NCI-H524 (cell line): ENCODE measurements around the gene MB.
"Not testable (repeated sequence)": the region's sequence is repeated elsewhere in the genome, so short reads cannot be mapped to it uniquely, and the experiment has no call there.

ENCODE experiments used
- DNase-seq, 2 experiments: peaks; one replicate each; lab custom pipeline; 2025; lab: John Stamatoyannopoulos, UW

Gene MB

DNA sequence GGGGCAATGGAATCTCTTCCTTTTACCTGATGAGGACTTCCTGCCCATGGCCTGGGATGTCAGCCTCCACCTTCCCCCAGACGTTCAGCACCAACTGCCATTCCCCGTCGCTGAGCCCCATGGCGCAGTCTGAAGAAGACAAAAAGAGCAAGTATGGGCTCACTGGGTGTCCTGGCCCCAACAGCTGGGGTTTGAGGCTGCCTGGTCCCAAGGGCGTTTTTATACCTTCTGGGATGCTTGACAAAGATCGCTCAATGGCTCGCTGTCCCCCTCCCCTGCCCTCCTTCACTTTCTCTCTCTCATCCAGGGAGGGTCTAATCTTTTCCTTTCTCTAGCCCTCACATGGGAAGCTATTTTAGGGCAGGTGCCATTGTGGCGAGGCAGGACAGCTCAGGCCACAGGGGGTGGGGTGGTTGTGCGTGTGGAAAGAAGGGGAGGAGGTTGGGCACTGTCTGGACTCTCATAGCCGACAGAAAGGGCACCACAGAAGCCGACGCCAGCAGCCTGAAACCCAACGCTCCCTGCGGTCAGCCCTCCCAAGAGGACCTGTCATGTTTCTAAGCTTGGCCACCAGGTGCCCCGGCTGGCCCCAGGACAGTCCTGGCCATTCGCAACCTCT lies at the start of gene MB:
TSS of gene MB (minus strand) at position 193 of the 619 bp plus-strand sequence. CDS start at position 121, 72 bp downstream.
- DNase-seq, result no peak

DNA sequence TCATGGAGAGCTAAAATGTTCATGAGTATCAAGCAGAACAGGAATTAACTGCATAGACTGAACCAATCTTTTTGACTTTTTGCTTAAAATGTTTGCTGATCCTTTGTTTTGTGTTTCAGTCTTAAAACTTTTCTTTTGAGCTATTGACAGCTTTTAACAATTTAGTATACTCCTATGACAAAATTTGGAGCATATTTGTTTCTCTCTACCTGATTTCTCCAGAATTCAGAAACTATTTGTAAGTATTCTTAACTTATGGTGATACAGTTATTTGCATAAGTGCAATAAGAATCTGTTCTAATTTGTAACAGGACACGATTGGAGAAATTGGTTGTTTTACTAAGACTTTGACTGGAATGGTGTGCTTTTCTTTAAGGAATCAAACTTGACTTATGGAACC lies 49.6 kb upstream of the MB start:
- DNase-seq, result not testable (repeated sequence)

DNA sequence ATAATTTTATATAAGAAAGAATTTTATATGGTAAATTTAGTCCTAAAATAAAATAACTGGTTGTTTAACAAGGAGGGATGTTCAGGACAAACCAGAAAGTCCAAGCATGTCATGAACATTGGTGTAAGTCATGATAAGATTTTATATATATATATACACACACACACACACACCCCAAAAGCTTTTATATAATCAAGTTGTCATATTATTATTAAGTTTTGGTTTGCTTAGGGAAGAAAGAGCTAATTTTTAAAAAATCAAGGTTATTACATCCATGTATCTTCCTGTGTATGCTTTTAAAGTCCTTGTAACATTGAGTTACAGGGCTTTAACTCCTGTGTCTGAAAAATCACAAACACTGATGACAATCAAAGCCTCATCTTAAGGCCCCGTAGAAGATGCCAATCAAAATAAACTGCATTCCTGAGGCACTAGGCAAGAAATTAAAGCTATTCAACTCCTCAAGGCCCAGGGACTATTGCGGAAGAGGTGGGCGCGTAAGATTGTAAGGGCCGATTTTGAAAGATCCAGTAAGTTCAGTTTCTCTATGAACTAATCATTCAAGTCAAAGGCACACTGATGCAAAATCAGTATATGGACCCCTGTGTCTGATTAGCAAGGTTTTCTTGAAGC lies 47.9 kb upstream of the MB start:
- no peak for DNase-seq

DNA sequence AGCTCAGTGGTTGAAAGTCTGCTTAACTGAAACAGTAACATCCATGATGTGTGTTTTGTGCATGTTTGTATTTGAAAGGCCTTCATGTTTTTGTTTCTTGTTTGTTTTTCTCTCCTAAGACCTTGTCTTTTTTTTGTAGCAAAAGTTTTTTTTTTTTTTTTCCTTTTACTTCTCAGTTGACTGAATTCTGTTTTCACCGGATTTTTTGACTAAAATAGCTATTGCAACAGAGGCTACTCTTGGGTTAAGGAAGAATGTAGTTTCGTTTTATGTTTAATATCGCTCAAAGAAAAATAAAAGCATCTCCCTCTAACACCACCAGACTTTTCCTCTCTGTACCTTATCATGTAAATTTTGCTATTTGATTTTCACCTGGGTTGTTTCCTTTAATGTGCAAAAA lies 46.2 kb upstream of the MB start:
- no peak for DNase-seq

DNA sequence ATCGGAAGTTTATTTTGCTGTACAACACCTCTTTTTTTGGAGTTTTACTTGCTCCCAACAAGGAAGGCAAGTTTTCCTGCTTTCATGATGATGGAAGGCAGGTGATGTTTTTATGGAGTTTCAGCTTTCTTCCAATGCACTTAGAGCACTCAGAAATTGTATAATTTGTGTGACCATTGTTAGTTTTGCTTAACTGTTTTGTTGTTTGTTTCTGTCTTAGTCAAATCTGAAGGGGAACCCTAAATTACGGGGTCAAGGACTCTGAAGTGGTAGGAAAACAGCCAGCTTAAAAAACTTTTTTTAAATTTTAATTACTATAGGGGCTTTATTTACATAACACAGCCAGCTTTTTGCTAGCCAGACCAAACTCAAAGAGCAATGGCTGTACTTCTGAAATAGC lies 45.8 kb upstream of the MB start:
- no peak for DNase-seq

DNA sequence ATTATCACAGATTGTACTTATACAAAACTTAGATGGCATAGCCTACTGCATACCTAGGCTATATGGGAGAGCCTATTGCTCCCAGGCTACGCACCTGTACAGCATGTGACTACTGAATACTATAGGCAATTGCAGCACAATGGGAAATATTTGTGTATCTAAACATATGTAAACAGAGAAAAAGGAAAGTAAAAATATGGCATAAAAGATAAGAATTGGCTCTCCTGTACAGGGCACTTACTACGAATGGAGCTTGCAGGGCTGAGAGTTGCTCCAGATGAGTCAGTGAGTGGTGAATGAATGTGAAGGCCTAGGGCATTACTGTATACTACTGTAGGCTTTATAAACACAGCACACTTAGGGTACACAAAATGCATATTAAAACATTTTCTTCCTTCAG lies 44.3 kb upstream of the MB start:
- no peak for DNase-seq

DNA sequence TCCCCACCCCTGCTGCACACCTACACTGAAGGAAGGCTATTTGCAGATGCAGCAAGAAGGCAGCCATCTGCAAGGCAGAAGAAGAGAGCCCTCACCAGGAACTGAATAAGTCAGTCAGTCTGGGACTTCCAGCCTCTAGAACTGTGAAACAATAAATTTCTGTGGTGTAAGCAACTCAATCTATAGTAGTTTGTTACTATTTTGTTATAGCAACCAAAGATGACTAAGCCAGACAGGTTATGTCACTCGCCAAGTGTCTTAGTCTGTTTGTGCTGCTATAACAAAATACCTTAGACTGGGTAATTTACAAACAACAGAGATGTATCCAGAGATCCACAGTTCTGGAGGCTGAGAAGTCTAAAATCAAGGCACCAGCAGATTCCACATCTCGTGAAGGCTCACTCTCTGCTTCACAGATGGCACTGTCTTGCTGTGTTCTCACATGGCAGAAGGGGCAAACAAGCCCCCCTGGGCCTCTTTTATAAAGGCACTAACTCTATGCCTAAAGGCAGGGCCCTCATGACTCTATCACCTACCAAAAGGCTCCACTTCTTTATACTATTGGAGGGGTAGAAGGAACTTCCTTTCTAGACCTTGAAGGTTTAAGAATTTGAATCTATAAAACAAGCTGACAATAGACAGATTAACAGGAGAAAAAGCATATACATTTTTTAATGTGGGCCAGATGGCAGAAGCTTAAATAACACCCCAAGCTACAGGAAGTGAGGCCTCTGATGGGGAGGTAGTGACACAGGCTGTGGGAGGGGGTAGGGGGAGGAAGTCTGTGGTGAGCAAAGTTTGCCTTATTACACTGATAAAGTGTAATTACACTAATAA lies 43.4 kb upstream of the MB start:
- peak; percentile 57 to 86 for DNase-seq

DNA sequence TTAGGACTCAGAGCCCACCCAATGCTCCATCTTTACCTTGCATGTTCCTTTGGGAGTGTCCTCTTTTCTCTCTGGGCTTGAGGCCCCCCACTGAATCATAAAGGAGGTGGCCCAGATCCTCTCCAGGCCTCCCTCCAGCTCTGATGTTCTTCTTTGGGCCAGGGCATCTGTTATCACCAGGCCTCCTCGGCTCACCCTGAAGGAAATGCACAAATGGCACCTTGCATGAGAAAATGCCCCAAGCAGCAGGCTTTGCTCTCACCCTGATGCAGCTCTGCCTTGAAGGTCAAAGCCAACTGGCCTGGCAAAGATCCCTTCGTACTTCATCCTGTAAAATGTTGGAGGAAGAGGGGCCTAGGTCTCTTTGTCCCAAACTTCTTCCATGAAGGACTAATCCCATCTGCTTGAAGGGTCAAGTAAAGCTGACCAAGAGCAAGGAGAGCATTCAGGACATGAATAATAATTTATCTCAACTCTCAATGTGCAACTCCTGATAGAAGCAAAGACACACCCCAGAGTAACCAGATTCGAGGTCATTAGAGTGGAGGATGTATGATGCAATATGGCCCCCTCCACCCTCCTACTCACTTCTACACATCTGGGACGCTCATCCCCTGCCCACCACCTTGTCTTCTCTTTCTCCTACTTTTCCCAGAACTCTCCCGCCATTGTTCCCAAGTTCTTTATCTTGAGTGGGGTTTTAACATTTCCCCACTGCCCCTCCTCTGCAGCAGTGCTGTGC lies 40.6 kb upstream of the MB start:
- DNase-seq, result no peak

DNA sequence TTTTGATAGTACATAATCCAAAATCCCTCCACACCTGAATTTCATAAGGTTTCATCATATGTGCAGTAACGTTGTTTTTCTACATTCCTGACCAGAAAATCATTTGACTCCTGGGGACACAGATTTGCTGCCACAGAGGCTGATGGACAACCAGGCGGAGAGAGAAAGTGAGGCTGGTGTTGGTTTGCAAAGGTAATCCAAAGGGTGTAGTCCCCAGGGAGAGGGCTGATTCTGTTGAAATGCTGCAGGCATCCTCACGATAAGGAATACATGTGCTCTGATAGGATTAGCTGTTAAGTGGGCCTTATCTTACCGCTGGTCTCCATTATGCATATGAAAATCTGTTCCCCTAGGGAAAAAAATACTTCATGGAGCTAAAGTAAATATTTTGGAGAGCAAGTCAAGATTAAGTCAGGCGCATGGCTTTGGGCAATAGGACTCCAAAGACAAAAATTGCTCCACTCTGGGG lies 39.2 kb upstream of the MB start:
- DNase-seq, result peak; percentile 93 to 99

DNA sequence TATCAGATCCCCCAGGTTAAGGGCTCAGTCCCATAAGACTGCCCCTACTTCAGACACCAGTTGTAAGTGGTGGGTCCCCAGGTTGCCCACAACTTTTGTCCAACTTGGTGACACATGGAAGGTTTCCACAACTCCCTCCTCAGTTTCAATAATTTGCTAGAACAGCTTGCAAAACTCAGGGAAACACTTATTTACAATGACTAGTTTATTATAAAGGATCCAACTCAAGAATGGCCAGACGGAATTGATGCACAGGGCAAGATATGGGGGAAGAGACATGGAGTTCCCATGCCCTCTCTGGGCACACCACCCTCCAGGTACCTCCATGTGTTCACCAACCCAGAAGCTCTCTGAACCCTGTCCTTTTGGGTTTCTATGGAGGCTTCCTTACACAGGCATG lies 36.7 kb upstream of the MB start:
- no peak for DNase-seq

DNA sequence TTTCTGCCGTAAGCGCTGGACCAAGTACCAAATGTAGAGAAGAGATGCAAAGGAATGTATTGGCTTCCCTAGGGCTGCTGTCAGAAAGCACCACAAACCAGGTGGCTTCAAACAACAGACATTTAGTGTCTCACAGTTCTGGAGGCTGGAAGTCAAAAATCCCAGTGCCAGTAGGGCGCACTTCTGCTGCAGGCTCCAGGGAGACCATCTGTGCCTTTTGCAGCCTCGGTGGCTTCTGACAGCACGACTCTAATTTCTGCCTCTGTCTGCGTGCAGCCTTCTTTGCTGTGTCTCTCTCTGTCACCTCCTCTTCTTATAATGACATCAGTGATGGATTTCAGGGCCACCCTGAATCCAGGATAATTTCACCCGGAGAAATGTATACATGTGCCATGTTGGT lies 34.0 kb upstream of the MB start:
- DNase-seq, result no peak

DNA sequence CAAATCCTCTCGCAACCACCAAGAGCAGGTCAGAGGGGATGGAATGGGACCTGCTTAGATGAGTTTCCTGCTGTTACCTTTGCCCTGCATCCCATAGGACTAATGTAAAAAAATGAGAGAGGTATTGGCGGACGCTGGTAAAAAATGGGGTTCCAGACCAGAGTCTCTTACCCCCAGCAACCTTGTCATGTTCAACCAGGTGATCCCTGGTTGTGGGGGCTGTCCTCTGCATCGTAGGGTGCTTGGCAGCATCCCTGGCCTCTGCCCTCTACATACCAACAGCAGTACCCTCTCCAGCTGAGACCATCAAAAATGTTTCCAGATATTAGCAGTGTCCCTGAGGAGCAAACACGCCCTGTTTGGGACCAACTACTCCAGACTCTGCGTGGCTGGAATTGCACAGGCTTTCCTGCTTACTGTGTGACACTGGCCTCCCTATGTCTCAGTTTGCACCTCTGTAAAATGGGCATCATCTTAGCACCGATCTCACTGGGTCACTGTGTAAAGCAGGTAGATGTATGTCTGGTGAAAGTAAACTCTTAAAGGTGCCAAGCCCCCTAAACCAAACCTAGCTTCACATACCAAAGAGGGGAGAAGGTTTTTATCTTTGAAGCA lies 32.6 kb upstream of the MB start:
- DNase-seq, result no peak

DNA sequence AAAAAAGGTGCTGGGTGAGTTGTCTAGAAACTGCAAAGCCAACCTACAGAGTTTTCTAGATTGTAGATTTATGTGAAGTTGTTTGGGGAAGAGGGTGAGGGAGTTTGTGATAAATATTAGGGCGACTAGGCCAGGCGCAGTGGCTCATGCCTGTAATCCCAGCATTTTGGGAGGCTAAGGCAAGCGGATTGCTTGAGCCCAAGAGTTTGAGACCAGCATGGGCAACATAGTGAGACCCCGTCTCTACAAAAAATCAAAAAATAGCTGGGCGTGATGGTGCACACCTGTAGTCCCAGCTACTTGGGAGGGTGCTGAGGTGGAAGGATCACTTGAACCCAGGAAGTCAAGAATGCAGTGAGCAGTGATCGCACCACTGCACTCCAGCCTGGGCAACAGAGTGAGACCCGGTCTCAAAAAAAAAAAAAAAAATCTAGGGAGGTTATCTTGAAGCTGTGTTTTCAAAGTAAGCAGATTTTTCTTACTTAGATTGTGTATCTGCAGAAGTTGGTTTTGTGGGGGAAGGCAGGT lies 32.0 kb upstream of the MB start:
- no peak for DNase-seq

DNA sequence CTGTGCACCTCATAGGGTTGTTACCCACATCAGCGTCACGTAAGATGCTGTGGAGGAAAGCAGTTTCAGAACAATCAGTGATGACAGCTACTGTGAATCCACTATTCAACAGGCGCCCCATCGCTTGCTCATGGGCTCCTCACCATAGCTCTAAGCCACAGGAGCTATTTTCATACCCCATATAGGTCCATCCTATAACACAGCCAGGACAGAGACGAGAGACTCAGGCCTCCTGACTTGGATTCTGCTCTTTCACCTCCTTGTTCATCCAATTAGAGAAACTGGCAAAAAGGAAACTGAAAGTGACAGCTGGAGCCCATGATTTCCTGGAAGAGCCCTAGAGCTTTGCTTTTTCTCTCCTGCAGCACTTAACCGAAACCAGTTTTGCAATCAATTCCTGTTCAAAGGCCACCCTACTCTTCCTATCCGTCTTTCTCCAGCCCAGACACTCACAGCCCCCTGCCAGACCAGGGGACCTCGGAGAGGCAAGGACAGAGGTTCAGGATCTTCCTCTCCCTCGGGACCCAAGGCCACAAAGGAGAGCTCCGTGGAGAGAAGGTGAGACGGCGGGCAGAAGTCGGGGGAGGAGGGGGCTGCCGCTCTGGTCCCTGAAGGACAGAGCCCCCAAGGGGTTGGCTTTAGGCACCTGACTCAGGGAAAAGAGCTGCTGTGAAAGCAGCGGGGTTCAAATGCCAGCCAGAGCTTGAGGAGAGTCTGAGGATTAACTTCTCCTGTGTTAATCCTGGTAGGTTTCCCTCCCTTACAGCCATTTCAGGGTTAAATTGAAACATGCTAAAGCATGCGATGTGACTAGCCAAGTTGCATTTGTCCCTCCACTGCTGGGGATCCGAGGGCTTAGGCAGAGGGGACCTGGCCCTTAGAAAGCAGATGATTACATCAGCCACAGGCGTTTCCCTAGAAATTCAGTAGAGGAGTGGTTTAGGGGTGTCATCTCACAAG lies 31.2 kb upstream of the MB start, which contains the start of gene APOL6:
TSS of gene APOL6 (plus strand) at position 381 of the 960 bp plus-strand sequence. CDS start 7,980 bp downstream, outside the sequence.
- DNase-seq, result peak in 1 of 2 experiments; percentile 37

DNA sequence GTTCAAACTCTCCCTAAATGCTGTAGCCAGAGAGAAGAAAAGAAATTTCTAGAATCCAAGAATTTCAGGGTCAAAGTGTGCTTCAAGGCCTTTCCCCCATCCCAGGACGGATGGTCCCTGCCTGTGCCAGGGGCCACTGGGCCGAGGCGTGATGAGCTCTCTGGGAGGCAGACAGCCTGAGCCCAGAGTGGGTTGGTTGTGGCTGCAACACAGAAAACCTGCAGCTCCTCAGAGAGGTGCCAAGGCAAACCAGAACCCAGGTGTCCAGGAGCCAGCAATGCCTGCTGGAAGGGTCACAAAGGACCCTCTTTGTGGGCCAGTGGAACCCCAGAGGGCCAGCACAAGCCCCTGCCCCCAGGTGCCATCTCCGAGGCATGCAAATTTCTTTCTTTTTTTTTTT lies 28.5 kb upstream of the MB start:
- no peak for DNase-seq

DNA sequence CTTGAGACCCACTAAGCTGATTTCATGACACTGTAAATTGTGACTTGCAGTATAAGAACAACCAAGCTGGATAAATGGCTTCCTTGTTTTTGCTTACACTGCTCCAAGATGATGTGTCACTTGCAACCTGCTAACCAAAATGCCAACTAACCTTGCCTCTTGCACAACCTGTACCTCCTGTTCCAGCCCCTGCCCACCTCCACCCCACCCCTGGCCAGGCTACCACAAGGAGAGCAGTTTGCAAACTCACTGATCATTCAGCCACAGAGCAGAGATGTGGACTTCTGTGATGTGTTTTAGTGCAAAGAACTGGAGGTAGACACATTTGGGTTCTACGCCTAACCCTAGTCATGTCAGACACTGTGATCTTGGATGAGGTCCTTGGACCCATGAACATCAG lies 26.9 kb upstream of the MB start:
- DNase-seq, result no peak

DNA sequence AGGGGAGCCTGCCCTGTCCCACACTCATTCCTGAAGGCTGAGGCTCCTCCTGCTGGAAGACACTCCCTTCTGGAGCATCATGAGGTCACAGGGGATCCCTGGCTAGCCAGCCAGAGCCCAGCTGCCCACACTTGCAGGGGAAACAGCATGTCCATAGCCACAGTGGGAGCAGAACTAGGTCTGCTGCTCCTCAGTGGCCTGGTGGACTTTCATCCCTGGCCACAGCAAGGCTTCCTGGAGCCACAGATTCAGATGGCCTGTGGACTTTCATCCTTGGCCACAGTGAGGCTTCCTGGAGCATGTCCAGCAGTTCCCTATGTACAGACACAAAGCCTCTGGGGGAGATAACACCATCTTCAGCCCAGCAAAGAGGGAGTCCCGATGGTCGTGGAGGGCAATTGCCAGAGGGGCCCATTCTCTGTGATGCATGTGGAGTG lies 25.2 kb upstream of the MB start:
- DNase-seq, result no peak

DNA sequence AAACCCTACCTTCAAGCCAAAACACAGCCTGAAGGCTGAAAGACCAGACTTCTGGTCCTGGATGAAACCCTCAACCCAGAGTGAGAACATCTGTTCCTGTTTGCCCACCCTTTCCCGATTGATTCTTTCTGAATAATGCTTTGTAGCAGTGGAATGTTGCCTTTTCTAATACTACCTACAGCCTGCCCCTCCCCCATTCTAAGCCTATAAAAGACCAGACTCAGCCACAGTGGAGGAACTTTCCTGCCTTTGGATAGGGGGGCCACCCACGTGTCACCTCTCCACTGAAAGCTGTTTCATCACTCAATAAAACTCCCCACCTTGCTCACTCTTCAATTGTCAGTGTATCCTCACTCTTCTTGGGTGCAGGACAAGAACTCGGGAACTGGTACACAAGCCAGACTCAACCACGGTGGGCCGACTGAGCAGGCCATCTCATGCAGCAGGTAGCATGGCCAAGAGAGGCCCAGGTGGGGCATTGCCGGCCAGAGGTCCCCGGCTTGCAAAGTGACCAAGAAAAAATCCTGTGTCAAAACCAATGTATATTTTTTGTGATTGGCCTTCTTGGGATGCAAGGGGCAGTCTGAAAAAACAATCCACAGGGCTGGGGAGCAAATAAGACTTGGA lies 24.5 kb upstream of the MB start:
- DNase-seq, result peak in 1 of 2 experiments; percentile 64

DNA sequence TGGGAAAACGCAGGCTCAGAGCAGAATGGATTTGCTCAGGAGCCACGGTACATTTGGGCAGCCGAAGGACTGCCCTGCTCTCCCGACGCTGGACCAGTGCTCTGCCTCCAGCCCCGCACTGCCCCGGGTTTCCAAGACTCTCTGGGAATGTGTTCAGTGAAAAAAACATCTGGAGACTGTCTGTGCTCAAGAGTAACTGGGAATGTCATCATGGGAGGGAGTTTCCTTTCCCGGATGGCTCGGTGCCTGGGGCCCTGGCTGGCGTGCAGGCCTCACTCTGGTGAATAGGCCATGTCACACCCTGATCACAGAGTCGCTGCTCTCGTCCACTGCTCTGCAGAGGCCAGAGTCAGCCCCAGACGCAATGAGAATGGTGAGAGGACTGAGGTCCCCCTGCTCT lies 21.3 kb upstream of the MB start:
- no peak for DNase-seq

DNA sequence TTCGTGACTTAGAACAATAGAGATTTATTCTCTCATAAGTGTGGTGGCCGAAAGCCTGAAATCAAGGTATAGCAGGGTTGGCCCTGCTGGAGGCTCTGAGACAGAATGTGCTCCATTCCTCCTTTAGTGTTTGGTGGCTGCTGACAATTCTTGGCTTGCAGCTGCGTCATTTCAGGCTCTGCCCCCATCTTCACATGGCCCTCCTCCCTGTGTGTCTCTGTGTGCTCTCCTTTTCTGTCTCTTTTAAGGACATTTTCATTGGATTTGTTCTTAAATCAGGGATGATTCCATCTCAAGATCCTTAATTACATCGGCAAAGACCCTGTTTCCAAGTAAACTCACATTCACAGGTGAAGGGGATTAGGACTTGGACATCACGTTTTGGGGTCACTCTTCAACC lies 20.9 kb upstream of the MB start:
- no peak for DNase-seq
